Activated CD4-positive, alpha-beta T cell treated with anti-CD3 and anti-CD28 coated beads, Interleukin-2, amount 50 U/mL, for 1 hour (primary cell): ENCODE data around the gene TBL3.

Source experiments
- DNase-seq: peaks from one replicate; pipeline ENCODE4 v3.0.0-alpha.2; 2020

Gene TBL3

DNA sequence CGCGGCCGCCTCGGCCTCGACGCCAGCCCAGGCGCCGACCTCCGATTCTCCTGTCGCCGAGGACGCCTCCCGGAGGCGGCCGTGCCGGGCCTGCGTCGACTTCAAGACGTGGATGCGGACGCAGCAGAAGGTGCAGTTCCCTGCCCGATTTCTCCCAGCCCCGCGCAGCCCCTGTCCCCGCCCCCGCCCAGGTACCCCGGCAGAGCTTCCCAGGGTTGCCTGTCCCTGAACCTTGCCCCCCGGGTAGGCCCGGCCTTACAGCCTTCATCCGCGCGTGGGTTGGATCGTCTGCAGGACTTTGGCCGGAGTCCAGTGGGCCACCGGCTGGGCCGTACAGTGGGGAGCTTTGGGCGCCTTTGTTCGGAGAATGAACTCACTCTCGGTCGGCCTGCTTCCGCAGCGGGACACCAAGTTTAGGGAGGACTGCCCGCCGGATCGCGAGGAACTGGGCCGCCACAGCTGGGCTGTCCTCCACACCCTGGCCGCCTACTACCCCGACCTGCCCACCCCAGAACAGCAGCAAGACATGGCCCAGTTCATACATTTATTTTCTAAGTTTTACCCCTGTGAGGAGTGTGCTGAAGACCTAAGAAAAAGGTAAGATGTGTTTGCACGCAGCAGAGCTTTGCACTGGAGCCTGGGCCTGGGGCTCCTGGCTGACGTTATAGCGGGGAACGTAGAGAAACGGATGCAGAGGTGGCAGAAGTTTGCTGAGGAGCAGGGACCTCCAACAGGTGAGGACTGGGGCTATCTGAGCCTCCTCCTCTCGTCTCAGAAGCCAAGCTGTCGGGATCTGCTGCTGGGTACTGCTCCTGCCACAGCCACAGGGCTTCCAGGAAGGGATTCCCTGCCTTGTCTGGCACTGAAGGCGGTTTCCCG is 12.7 kb downstream of the TBL3 start:
- no peak for DNase-seq

DNA sequence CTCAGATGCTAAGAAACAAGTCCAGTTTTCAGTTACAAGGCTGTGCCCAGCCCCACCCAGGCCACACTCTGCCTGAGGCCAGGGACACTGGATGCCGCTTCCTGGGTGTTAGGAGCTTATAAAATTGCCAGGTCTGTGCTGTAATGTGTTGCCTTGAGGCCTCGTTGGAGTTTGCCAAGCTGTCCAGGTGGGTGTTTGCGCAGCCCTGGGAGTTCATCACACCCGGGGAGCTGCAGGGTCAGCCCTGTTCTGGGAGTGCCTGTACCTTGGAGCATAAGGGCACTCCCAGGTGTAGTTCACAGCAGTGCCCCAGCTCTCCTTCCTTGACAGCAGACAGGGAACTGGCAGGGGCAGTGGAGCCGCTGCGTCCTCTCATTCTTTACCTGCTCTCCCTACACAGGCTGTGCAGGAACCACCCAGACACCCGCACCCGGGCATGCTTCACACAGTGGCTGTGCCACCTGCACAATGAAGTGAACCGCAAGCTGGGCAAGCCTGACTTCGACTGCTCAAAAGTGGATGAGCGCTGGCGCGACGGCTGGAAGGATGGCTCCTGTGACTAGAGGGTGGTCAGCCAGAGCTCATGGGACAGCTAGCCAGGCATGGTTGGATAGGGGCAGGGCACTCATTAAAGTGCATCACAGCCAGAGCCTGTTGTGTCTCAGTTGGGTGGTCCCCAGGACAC is 13.8 kb downstream of the TBL3 start:
- DNase-seq, result no peak

- DNase-seq, result no peak
Measured at GRCh38 chr16:1987198-1987597, 15.3 kb downstream of the TBL3 start.

GRCh38 chr16:1989209-1990100 is 17.6 kb downstream of the TBL3 start, which contains the start of gene SYNGR3:
TSS of gene SYNGR3 (plus strand) at chr16:1989970. CDS start at chr16:1990103, 133 bp downstream.
- DNase-seq, result no peak

GRCh38 chr16:1990101-1990350 is 18.2 kb downstream of the TBL3 start:
- no peak for DNase-seq

GRCh38 chr16:1990351-1991134 is 18.7 kb downstream of the TBL3 start:
- peak; percentile 32 for DNase-seq

GRCh38 chr16:1991135-1991551 is 19.3 kb downstream of the TBL3 start:
- peak; percentile 53 for DNase-seq

- DNase-seq, result no peak
Measured at GRCh38 chr16:1991588-1991947, 19.7 kb downstream of the TBL3 start.

DNA sequence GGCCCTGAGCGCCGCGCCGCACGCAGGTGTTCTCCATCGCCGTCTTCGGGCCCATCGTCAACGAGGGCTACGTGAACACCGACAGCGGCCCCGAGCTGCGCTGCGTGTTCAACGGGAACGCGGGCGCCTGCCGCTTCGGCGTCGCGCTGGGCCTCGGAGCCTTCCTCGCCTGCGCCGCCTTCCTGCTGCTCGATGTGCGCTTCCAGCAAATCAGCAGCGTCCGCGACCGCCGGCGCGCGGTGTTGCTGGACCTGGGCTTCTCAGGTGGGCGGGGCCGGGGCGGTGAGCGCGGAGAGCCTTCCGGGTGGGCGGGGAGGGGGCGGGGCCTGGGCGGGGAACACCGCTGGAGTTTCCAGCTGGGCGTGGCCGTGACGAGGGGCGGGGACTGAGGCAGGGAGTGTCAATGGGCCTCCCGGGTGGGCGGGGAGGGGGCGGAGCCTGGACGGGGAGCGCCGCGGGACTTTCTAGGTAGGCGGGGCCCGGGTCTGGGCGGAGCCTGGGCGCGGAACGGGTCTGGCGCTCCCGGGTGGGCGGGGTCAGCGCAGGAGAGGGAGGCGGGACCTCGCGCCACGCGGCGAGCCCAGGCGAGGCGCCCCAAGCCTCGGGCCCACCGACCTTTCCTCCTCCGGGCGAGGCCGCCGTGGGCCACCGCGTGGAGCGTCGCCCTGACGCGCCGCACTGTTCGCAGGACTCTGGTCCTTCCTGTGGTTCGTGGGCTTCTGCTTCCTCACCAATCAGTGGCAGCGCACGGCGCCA is 20.3 kb downstream of the TBL3 start:
- DNase-seq, result peak; percentile 99

DNA sequence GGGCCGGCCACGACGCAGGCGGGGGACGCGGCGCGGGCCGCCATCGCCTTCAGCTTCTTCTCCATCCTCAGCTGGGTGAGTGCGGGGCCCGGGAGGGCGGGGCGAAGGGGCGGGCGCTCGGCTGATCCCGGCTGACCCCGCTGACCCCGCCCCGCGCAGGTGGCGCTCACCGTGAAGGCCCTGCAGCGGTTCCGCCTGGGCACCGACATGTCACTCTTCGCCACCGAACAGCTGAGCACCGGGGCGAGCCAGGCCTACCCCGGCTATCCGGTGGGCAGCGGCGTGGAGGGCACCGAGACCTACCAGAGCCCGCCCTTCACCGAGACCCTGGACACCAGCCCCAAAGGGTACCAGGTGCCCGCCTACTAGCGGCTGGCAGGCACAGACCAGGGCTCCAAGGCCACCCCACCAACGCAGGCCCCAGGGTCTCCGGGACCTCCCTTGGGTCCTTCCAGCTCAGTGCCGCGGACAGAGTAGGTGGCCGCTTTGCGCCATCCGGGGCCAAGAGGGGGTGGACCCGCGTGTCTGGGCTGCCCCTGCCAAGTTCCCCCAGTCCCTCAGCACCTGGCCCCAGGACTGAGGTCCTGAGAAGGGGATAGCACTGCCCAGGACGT is 21.0 kb downstream of the TBL3 start:
- no peak for DNase-seq

DNA sequence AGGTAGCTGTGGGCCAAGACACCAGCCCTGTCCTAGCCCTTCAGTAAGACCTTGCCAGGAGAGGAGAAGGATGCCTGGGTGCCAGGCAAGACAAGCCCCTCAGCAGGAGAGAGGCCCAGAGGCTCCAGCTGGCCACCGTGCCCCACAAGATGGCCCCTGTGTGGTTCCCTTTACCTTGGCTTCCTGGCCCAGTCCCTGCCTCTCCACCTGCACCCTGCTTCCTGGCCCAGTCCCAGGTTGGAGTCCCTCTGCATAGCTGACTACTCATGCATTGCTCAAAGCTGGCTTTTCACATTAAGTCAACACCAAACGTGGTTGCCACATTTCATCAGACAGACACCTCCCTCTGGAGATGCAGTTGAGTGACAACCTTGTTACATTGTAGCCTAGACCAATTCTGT is 21.9 kb downstream of the TBL3 start:
- DNase-seq, result no peak

- DNase-seq, result no peak
Measured at GRCh38 chr16:1997494-1998359, 25.9 kb downstream of the TBL3 start.

- DNase-seq, result no peak
Measured at GRCh38 chr16:1998360-1998835, 26.5 kb downstream of the TBL3 start.

GRCh38 chr16:1998852-1999801 is 27.3 kb downstream of the TBL3 start:
- no peak for DNase-seq

GRCh38 chr16:1999866-2000514 is 28.1 kb downstream of the TBL3 start:
- no peak for DNase-seq

- no peak for DNase-seq
Measured at GRCh38 chr16:2001035-2001434, 29.2 kb downstream of the TBL3 start.

GRCh38 chr16:2001456-2002355 is 29.9 kb downstream of the TBL3 start:
- DNase-seq, result no peak
